Mononuclear cell (primary cell): Measurements from ENCODE around the gene WSCD1. TPM values are rescaled to one million over a fixed set of nuclear protein-coding genes. Genes with fewer than 3 reads are reported as not detected.

Experiments
- H3K27me3 ChIP-seq: 2 replicates; pipeline ENCODE4 v1.6.0; 2011; ENCODE audit warnings: low read length, control low read depth; ENCODE audit not compliant: insufficient read depth
- H3K4me1 ChIP-seq: 2 replicates; pipeline ENCODE4 v1.5.1; 2011; ENCODE audit warnings: mild to moderate bottlenecking, low read length, control low read depth; ENCODE audit not compliant: insufficient read depth
- H3K4me3 ChIP-seq: 2 replicates; pipeline ENCODE4 v1.5.1; 2011; ENCODE audit warnings: mild to moderate bottlenecking, low read length, moderate library complexity
- H3K9me3 ChIP-seq: 2 replicates; pipeline ENCODE4 v1.5.1; 2011; ENCODE audit warnings: low read depth, mild to moderate bottlenecking, control low read depth, low read length
- total RNA-seq: library from RNA; depleted of rRNA; stranded (reverse); fragments of >200 nt; gene quantifications from one replicate; pipeline ENCODE4 v1.2.3, GENCODE V29; 2012

The WSCD1 gene
- total RNA-seq, 1 donor = 0.21 TPM

GRCh38 chr17:6046931-6047330, 23.2 kb upstream of the WSCD1 start:
- Histone ChIP-seq H3K4me1 (no peaks in the 10 kb centered on the region), H3K9me3 (no peaks in the 10 kb centered on the region), H3K4me3 (no peak overlapping the region), H3K27me3 (no peaks in the 10 kb centered on the region)

GRCh38 chr17:6047966-6048365, 22.2 kb upstream of the WSCD1 start:
- H3K4me1 ChIP-seq = no peaks in the 10 kb centered on the region
- no peaks in the 10 kb centered on the region for H3K9me3 ChIP-seq
- no peaks in the 10 kb centered on the region for H3K27me3 ChIP-seq
- H3K4me3 ChIP-seq = no peak overlapping the region

- no peak overlapping the region for H3K4me3 ChIP-seq
- no peaks in the 10 kb centered on the region for H3K4me1 ChIP-seq
- no peaks in the 10 kb centered on the region for H3K9me3 ChIP-seq
- no peaks in the 10 kb centered on the region for H3K27me3 ChIP-seq
Measured at GRCh38 chr17:6048486-6048885, 21.7 kb upstream of the WSCD1 start.

- no peaks in the 10 kb centered on the region for H3K27me3 ChIP-seq
Measured at GRCh38 chr17:6052926-6053325, 17.3 kb upstream of the WSCD1 start.

GRCh38 chr17:6054372-6054771, 15.8 kb upstream of the WSCD1 start:
- no peak overlapping the region for H3K4me3 ChIP-seq

More at GRCh38 chr17:6052926-6053325, 17.3 kb upstream of the WSCD1 start:
- H3K9me3 ChIP-seq = no peaks in the 10 kb centered on the region
- no peak overlapping the region for H3K4me3 ChIP-seq
- H3K4me1 ChIP-seq = no peaks in the 10 kb centered on the region

GRCh38 chr17:6056104-6056503, 14.1 kb upstream of the WSCD1 start:
- no peaks in the 10 kb centered on the region for H3K27me3 ChIP-seq
- H3K4me1 ChIP-seq = no peaks in the 10 kb centered on the region
- no peak overlapping the region for H3K4me3 ChIP-seq
- no peaks in the 10 kb centered on the region for H3K9me3 ChIP-seq

More at GRCh38 chr17:6054372-6054771, 15.8 kb upstream of the WSCD1 start:
- no peaks in the 10 kb centered on the region for H3K9me3 ChIP-seq
- H3K4me1 ChIP-seq = no peaks in the 10 kb centered on the region
- no peaks in the 10 kb centered on the region for H3K27me3 ChIP-seq

GRCh38 chr17:6057562-6057961, 12.6 kb upstream of the WSCD1 start:
- H3K4me1 ChIP-seq = no peaks in the 10 kb centered on the region
- H3K4me3 ChIP-seq = no peak overlapping the region
- no peaks in the 10 kb centered on the region for H3K27me3 ChIP-seq
- no peaks in the 10 kb centered on the region for H3K9me3 ChIP-seq

GRCh38 chr17:6059406-6059805, 10.8 kb upstream of the WSCD1 start:
- no peaks in the 10 kb centered on the region for H3K4me1 ChIP-seq

GRCh38 chr17:6061290-6061689, 8.9 kb upstream of the WSCD1 start:
- no peaks in the 10 kb centered on the region for H3K4me1 ChIP-seq
- H3K9me3 ChIP-seq = no peaks in the 10 kb centered on the region
- no peak overlapping the region for H3K4me3 ChIP-seq
- H3K27me3 ChIP-seq = no peaks in the 10 kb centered on the region

More at GRCh38 chr17:6059406-6059805, 10.8 kb upstream of the WSCD1 start:
- Histone ChIP-seq H3K27me3 (no peaks in the 10 kb centered on the region), H3K4me3 (no peak overlapping the region), H3K9me3 (no peaks in the 10 kb centered on the region)

- Histone ChIP-seq H3K9me3 (no peaks in the 10 kb centered on the region), H3K4me3 (no peak overlapping the region), H3K27me3 (peaks cover 25% of the 10 kb centered on the region), H3K4me1 (no peaks in the 10 kb centered on the region)
Measured at GRCh38 chr17:6064868-6065267, 5.3 kb upstream of the WSCD1 start.

- H3K4me3 ChIP-seq = no peak overlapping the region
- H3K27me3 ChIP-seq = peaks cover 25% of the 10 kb centered on the region
- no peaks in the 10 kb centered on the region for H3K9me3 ChIP-seq
- no peaks in the 10 kb centered on the region for H3K4me1 ChIP-seq
Measured at GRCh38 chr17:6065351-6065750, 4.8 kb upstream of the WSCD1 start.

GRCh38 chr17:6066183-6066948, 3.8 kb upstream of the WSCD1 start:
- Histone ChIP-seq H3K4me3 (no peak overlapping the region), H3K4me1 (no peaks in the 10 kb centered on the region), H3K27me3 (peaks cover 30% of the 10 kb centered on the region), H3K9me3 (no peaks in the 10 kb centered on the region)

- Histone ChIP-seq H3K27me3 (peaks cover 36% of the 10 kb centered on the region), H3K4me1 (no peaks in the 10 kb centered on the region)
Measured at GRCh38 chr17:6067060-6067459, 3.1 kb upstream of the WSCD1 start.

GRCh38 chr17:6070430-6070912, 292 bp downstream of the WSCD1 start:
- no peak overlapping the region for H3K4me3 ChIP-seq
- H3K9me3 ChIP-seq = no peaks in the 10 kb centered on the region
- H3K4me1 ChIP-seq = no peaks in the 10 kb centered on the region
- H3K27me3 ChIP-seq = peaks cover 40% of the 10 kb centered on the region

More at GRCh38 chr17:6067060-6067459, 3.1 kb upstream of the WSCD1 start:
- Histone ChIP-seq H3K9me3 (no peaks in the 10 kb centered on the region), H3K4me3 (no peak overlapping the region)

- no peak overlapping the region for H3K4me3 ChIP-seq
- peaks cover 40% of the 10 kb centered on the region for H3K27me3 ChIP-seq
- H3K9me3 ChIP-seq = no peaks in the 10 kb centered on the region
- H3K4me1 ChIP-seq = no peaks in the 10 kb centered on the region
Measured at GRCh38 chr17:6070913-6071511, 833 bp downstream of the WSCD1 start.
